Lower leg skin (tissue), 3 donors: Measurements from ENCODE around the gene UST.

ENCODE experiments used
- POLR2A ChIP-seq, 2 donors: fragments of 450-650 bp; IDR thresholded peaks; one replicate each; pipeline ENCODE4 v1.6.1; 2016 to 2017; ENCODE audit warnings: antibody characterized with exemption in 2 of 2, mild to moderate bottlenecking in 1 of 2, moderate library complexity in 1 of 2
- TF ChIP-seq, protein P1 (sequence below), 3 donors: fragments of 450-650 bp; IDR thresholded peaks; one replicate each; pipeline ENCODE4 v1.5.1; 2016; ENCODE audit warnings: antibody characterized with exemption in 3 of 3, mild to moderate bottlenecking in 3 of 3, moderate library complexity in 2 of 3

DNA sequence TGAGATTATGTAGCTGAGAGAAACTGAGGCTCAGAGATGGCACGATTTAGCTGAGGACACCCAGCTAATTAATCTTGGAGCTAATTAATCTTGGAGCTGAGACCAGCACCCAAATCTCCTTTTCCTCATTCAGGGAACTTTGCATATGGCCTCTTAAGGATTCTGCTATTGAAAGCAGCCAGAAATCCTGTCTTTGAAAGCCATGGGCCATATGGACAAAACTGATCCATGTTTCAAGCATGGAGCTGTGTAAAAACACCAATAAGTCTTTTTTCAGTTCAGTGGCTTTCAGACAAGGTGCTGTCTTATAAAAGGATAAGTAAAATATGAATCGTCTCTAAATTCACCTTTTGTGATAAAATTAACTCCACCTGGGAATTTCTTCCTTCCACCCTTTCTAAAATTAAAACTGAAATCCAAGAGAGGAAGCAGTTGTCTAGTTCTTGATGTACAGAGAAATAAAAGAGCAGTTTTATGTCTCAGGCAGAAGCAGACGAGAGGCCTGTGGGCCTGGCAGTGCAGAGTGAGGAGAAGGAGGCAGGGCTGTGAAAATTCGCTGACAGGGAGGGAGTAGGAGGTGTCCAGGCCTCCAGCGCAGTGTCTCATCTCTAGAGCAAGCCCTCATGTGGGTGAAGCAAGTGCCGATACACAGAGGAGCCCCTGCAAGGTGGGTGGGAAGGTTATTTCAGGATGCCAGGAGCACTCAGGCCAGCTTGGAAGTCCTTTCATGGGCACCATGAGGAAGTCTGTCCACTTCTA, 266.9 kb downstream of the UST start:
- TF ChIP-seq POLR2A (IDR thresholded peaks at IDR 0.05), result no peak
- TF ChIP-seq, protein P1, sequence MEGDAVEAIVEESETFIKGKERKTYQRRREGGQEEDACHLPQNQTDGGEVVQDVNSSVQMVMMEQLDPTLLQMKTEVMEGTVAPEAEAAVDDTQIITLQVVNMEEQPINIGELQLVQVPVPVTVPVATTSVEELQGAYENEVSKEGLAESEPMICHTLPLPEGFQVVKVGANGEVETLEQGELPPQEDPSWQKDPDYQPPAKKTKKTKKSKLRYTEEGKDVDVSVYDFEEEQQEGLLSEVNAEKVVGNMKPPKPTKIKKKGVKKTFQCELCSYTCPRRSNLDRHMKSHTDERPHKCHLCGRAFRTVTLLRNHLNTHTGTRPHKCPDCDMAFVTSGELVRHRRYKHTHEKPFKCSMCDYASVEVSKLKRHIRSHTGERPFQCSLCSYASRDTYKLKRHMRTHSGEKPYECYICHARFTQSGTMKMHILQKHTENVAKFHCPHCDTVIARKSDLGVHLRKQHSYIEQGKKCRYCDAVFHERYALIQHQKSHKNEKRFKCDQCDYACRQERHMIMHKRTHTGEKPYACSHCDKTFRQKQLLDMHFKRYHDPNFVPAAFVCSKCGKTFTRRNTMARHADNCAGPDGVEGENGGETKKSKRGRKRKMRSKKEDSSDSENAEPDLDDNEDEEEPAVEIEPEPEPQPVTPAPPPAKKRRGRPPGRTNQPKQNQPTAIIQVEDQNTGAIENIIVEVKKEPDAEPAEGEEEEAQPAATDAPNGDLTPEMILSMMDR (IDR thresholded peaks at IDR 0.05), result no peak
